DMS153 (cell line): Measurements from ENCODE around the gene FMN1.

ENCODE experiments used
- DNase-seq: peaks from one replicate; lab custom pipeline; 2025; lab: John Stamatoyannopoulos, UW

Gene FMN1

DNA sequence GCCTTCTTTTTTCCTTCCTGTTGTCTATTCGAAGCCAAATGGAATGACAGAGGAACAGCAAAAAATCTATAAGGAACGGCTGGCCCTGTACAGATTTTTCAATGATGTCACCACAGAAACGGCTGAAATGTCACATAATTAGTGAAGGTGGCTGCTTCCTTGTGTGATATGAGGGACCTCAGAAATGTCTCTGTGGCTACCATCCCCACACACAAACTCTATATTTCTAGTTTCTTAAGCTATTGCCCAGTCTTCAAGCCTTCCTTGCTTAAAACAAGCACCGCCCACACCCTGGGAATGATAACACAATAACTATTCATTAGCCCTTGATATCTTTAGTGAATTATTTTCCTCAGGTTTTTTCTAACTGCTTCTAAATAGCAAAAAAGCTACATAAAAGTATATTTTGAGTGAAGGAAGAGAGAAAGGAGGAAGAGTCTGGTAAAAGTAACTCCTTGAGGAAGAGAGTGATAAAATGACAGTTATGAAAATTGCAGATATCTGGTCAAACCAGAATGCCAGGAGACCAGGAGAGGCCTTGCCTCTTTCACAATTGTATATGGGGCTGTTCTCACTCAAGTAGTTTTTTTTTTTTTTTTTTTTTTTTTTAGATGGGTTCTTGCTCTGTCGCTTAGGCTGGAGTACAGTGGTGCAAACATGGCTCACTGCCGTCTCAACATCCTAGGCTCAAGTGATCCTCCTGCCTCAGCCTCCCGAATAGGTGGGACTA is 38.7 kb downstream of the FMN1 start:
- no peak for DNase-seq

- no peak for DNase-seq
Measured at GRCh38 chr15:33154351-33155166, 40.0 kb downstream of the FMN1 start.

DNA sequence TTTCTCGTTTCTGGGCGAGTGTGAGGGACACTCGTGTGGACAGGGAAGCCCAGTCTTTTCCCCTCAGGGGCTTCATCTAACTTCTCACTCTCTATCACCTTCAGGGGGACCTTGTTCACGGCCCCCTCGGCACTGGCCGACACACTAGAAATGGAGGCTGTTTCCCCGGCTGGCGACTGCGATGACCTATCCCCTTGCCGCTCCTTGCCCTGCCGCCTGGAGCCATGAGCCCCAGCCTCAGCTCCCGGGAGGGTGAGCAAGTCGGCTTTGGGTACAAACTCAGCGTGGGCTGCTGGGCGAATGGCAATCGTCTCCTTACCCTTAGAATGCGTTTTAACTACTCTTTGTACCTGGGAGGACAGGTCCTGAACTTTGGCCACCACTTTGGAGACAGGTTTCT is 41.0 kb downstream of the FMN1 start:
- no peak for DNase-seq

DNA sequence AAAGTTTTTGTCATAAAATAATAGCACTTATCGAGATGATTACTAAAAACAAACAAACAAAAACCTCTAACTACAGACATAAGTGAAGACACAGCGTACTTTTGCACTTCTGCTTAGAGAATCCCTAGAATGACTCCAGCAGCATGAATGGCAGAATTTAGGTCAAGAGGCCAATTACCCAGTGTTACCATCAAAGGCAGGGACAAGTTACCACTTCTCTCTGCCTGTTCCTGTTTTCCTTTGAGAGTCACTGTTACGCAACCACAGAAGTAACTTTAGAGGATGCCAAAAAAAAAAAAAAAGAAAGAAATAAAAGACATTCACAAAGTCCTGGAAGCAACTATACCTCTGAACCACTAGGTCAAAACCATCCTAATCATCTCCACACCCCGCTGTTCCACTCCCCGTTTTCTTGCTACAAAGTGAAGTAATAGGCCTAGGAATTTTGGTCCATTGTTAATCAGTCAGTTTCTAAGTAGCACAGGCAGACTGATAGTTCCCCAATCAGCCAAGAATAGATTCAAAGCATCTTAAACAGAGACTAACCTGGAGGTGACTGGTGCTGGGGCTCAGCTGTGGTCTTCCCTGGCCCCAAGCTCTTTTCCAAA is 41.9 kb downstream of the FMN1 start:
- peak; percentile 2 for DNase-seq

GRCh38 chr15:33150971-33151370 is 43.5 kb downstream of the FMN1 start:
- no peak for DNase-seq

GRCh38 chr15:33150431-33150941 is 44.0 kb downstream of the FMN1 start:
- no peak for DNase-seq

GRCh38 chr15:33149919-33150318 is 44.6 kb downstream of the FMN1 start:
- no peak for DNase-seq

DNA sequence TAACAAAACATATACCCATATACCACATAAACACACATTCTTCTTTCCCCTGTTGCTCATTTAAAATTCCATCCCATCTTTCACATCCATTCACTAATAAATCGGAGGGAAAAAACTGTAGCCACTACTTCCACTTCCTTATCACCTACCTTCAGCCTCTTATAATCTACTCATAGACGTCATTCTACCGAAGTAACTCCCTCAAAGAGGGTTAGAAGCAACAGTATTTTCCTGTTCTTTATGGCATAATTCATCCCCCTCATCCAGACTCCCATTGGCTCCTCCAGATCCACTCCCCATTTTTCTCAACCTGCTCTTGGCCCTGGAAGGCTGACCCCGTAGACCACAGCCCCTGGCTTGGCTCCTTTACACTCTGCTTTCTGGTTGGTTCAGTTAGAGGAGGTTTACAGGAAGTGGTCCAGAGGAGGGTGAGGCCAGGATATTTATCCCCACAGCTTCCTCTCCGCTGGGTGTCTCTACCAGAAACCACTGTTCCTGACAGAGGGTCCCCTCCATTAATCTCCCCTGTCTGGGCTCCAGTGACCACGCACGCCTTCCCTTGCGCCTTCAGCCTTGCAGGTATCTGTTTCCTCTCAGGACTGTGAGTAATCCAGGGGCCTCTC is 46.3 kb downstream of the FMN1 start:
- no peak for DNase-seq

DNA sequence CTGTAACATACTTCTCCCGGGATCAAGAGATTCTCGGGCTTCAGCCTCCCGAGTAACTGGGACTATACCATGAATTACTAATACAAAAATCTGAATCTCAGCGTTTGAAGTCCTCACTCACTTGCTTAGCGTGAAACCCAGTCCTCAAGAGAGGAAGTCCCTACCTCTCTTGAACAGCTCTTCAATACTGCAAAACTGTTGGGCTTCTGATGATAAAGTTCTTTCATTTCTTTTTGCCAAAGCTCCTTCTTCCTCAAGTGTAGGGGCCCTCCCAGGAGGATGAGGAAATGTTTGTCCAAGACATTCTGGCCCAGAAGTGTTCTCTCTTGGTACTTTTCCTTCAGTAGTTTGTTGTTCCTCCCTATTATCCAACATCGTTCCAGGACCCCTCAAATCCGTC is 48.5 kb downstream of the FMN1 start:
- no peak for DNase-seq

DNA sequence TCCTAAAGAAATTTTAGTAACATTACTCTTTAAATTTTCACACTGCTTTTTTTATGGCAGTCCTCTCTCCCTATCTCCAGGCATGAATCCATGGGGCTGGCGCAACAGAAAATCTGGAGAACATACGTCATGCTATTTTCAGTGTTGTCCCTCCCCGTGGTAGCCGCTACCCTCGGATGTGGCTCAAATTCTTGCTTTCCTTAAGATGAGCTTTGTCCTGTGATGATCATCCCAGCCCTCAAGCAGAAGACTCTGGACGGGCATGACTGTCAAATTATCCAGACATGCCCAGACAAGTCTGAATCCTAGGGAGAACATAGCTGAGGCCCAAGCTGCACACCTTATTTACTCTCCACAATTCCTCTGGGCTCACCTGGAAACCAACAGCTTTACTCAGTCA is 49.1 kb downstream of the FMN1 start:
- DNase-seq: no peak

DNA sequence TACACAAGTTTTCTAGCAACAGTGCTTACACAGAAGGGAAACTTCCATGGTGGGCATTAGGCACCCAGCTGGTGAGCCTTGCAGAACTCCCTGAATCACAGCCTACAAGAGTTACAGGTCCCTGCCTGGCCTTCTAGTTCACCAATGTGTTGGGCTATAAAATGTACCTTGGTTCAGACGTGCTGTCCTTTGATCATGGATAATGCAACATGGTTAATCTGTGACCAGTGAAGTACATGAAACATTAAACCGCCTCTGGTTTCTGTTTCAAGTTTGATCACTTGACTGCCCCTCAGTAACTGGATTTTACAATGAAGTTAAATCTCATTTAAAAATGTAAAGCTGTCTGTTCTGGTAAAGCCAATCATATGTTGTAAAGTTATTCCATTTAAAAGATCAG is 51.8 kb downstream of the FMN1 start:
- DNase-seq: no peak

- DNase-seq: peak; percentile 2
Measured at GRCh38 chr15:33138000-33138399, 56.5 kb downstream of the FMN1 start.

DNA sequence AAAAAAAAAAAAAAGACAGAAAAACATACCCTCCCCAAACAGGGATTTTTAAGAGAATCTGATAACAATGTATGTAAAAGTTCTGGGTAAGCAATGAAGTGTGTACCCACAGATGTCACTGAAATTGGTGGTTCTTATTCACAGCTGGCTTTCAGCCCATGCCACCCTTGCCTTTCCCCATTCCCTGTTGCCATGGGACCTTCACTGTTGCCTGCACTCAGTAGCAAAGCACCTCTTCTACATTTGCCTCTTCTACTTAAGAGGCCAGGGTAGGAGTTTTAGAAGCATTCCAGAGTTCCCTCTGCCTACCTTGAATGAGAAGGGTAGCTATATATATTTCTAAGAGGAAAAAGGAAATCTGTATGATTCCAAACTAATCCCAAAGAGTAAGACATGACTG is 57.4 kb downstream of the FMN1 start:
- no peak for DNase-seq

DNA sequence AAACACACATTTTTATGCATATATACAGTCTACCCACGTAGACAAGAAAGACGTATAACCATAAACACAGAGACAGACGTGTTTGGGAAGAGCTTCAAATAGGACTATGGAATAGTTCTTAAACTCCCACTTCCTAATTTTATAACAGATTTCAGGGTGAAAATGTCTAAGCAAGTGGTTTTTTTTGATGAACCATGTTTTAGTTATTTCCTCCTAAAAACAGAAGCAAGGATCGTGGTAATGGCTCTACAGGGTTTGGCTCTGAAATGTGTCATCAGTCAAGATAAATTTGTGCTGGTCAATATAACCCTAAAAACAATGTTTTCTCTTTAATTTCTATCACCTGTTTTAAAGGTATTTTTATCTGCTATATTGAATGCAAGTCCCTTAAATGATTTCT is 58.2 kb downstream of the FMN1 start:
- DNase-seq: no peak

- DNase-seq: no peak
Measured at GRCh38 chr15:33135355-33135781, 59.1 kb downstream of the FMN1 start.

GRCh38 chr15:33132722-33133345 is 61.7 kb downstream of the FMN1 start:
- DNase-seq: no peak

DNA sequence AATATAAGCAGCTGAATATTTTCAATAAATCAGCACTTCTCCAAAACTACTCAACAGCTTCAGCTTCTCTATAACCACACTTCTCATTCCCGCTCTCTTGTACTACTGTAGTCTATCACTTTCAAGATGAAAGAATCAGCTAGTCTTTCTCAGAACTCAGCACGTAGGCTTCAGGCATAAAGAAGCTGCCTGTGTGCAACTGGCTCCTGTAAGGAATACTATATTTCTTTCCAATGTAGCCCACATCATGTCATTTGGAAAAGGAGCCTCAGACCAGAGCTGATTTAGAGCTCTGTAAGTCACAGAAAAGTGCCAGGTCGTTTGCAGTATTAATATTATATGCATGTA is 62.3 kb downstream of the FMN1 start:
- DNase-seq: no peak

DNA sequence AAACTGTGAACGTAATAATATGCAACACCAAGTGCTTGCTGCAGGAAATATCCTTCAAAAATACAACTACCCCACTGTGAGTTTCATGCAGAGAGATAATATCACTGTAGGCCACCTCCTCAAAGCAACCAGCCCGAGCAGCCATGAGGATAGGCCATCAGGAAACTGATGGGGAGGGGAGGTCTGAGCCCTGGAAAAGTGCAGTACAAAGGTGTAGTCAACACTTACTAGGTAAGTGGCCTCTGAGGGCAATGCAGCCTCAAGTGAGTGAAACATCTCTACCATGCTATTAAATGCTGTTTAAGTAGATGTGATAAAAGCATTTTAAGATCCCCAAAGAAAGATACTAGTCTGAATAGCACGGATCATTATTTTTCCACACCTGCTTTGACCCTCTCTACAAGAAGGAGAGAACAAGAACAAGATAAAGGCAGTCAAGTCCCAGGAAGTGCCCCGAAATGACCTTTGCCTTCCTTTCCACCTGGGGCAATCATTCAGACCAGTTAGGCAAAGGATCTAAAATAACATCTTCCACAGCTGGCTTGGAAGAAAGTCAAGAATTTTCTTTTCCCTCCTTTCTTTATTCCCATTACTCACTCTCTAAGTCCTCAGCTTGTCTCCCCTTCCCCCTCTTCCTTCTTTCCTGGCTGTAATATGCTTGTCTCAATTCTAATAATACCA is 62.8 kb downstream of the FMN1 start:
- DNase-seq: no peak

- DNase-seq: peak; percentile 86
Measured at GRCh38 chr15:33126559-33127290, 67.8 kb downstream of the FMN1 start.

- peak; percentile 47 for DNase-seq
Measured at GRCh38 chr15:33125894-33126537, 68.5 kb downstream of the FMN1 start.
